BJ (cell line): ENCODE data around the gene LRRC58. TPM values are rescaled to one million over a fixed set of nuclear protein-coding genes. Genes with fewer than 3 reads are reported as not detected.
"Not testable (repeated sequence)": the region's sequence is repeated elsewhere in the genome, so short reads cannot be mapped to it uniquely, and the experiment has no call there.

Experiments
- CTCF ChIA-PET: fragments of 350-600 bp; formaldehyde crosslinking; extraction: SDS; loops from one replicate; lab custom pipeline; 2021; ENCODE audit warnings: antibody characterized with exemption, inconsistent platforms; lab: Yijun Ruan, JAX
- POLR2A ChIA-PET: fragments of 300-600 bp; sonication (Branson Sonifier 250); formaldehyde crosslinking; extraction: SDS; loops from one replicate; lab custom pipeline; 2021; ENCODE audit warnings: antibody characterized with exemption; lab: Charles Lee
- DNase-seq: peaks from one replicate; pipeline ENCODE4 v3.0.0-alpha.2; 2011; ENCODE audit warnings: low read depth
- H3K27me3 ChIP-seq: 2 replicates; pipeline ENCODE4 v1.6.0; 2011; ENCODE audit warnings: low read length; ENCODE audit not compliant: control insufficient read depth, insufficient read depth
- H3K36me3 ChIP-seq: 2 replicates; pipeline ENCODE4 v1.5.1; 2011; ENCODE audit warnings: low read length; ENCODE audit not compliant: control insufficient read depth, insufficient read depth
- H3K4me3 ChIP-seq: 2 replicates; pipeline ENCODE4 v1.5.1; 2011; ENCODE audit warnings: low read depth, mild to moderate bottlenecking, control low read depth, low read length
- CTCF ChIP-seq: IDR thresholded peaks from 2 replicates; pipeline ENCODE4 v1.5.1; 2011; ENCODE audit warnings: low read depth, mild to moderate bottlenecking, control low read depth, inconsistent platforms, low read length, moderate library complexity; ENCODE audit not compliant: insufficient read depth
- polyA plus RNA-seq: library from polyadenylated mRNA; depleted of rRNA; stranded (reverse); fragments of >200 nt; gene quantifications from 2 replicates; pipeline ENCODE4 v1.2.3, GENCODE V29; 2011

Gene LRRC58
- polyA plus RNA-seq, 1 experiment: 6.3 TPM

- no peak for DNase-seq
- CTCF ChIA-PET: interaction anchor here (0.6 kb wide), 1 partner anchor 11 kb away, joined by 3 read pairs; no protein-coding TSS in a partner anchor
- POLR2A ChIA-PET: no interaction called here
- H3K4me3 ChIP-seq: no peak overlapping the region
- H3K36me3 ChIP-seq: no peaks in the 10 kb centered on the region
- H3K27me3 ChIP-seq: no peaks in the 10 kb centered on the region
- TF ChIP-seq CTCF: no peak
Observed at GRCh38 chr3:120304616-120305015, 44.5 kb downstream of the LRRC58 start.

- Histone ChIP-seq H3K27me3 (no peaks in the 10 kb centered on the region), H3K36me3 (no peaks in the 10 kb centered on the region), H3K4me3 (no peak overlapping the region)
- ChIA-PET POLR2A (no interaction called here), CTCF (no interaction called here)
- no peak for TF ChIP-seq CTCF
- no peak for DNase-seq
Observed at GRCh38 chr3:120302361-120302760, 46.8 kb downstream of the LRRC58 start.

- ChIA-PET POLR2A (no interaction called here), CTCF (interaction anchor here (0.9 to 1.1 kb wide), 2 partner anchors 8 to 9 kb away, joined by 3 to 4 read pairs; no protein-coding TSS in a partner anchor)
- H3K4me3 ChIP-seq: no peak overlapping the region
- no peak for DNase-seq
- H3K36me3 ChIP-seq: no peaks in the 10 kb centered on the region
- no peak for TF ChIP-seq CTCF
- H3K27me3 ChIP-seq: no peaks in the 10 kb centered on the region
Observed at GRCh38 chr3:120300971-120301370, 48.2 kb downstream of the LRRC58 start.

GRCh38 chr3:120299403-120299802, 49.8 kb downstream of the LRRC58 start:
- no peak for TF ChIP-seq CTCF
- ChIA-PET POLR2A (no interaction called here), CTCF (no interaction called here)
- Histone ChIP-seq H3K4me3 (no peak overlapping the region), H3K27me3 (no peaks in the 10 kb centered on the region), H3K36me3 (no peaks in the 10 kb centered on the region)
- DNase-seq: no peak

- ChIA-PET CTCF (no interaction called here), POLR2A (no interaction called here)
- no peak for DNase-seq
- no peak for TF ChIP-seq CTCF
- Histone ChIP-seq H3K4me3 (no peak overlapping the region), H3K36me3 (no peaks in the 10 kb centered on the region), H3K27me3 (no peaks in the 10 kb centered on the region)
Observed at GRCh38 chr3:120298996-120299395, 50.2 kb downstream of the LRRC58 start.

- not testable (repeated sequence) for DNase-seq
Observed at GRCh38 chr3:120291552-120291951, 57.6 kb downstream of the LRRC58 start.

More at GRCh38 chr3:120291552-120291951, 57.6 kb downstream of the LRRC58 start:
- H3K36me3 ChIP-seq, H3K27me3 ChIP-seq, POLR2A ChIA-PET, H3K4me3 ChIP-seq: not testable (repeated sequence)
- CTCF ChIA-PET: interaction anchor here (0.7 to 1.3 kb wide), 2 partner anchors 10 to 390 kb away, joined by 3 to 4 read pairs; partner anchors contain the start of gene HGD
